CD14-positive monocyte (primary cell): ENCODE measurements around the gene CCDC182. TPM values are rescaled to one million over a fixed set of nuclear protein-coding genes. Genes with fewer than 3 reads are reported as not detected.

Source experiments
- DNase-seq, 3 donors: peaks; one replicate each; pipeline ENCODE4 v3.0.0-alpha.2; 2011 to 2022
- H2AFZ ChIP-seq: 2 replicates; pipeline ENCODE4 v1.6.0; 2012; ENCODE audit warnings: mild to moderate bottlenecking, low read depth, low read length, inconsistent platforms; ENCODE audit not compliant: insufficient read depth, poor library complexity, severe bottlenecking
- H3K27ac ChIP-seq, 2 donors: 1 replicate in 1 of 2; 2 replicates in 1 of 2; pipeline ENCODE4 v1.5.1; 2012 to 2013; ENCODE audit warnings: low read length in 2 of 2, control low read depth in 1 of 2, inconsistent platforms in 1 of 2, low read depth in 1 of 2, mild to moderate bottlenecking in 1 of 2
- H3K27me3 ChIP-seq, 2 donors: one replicate each; pipeline versions ENCODE4 v1.6.0 to v1.6.1; 2011 to 2013; ENCODE audit warnings: low read length in 2 of 2; ENCODE audit not compliant: control insufficient read depth in 2 of 2, insufficient read depth in 2 of 2
- H3K36me3 ChIP-seq, 2 donors: replicated peaks in 1 of 2; 1 replicate in 1 of 2; 2 replicates in 1 of 2; pipeline versions ENCODE4 v1.5.1 to v1.6.1; 2012 to 2013; ENCODE audit warnings: low read length in 2 of 2, control low read depth in 1 of 2, inconsistent platforms in 1 of 2, mild to moderate bottlenecking in 1 of 2; ENCODE audit not compliant: insufficient read depth in 2 of 2, control insufficient read depth in 1 of 2
- H3K4me1 ChIP-seq, 2 donors: 1 replicate in 1 of 2; 2 replicates in 1 of 2; pipeline versions ENCODE4 v1.5.1 to v1.6.1; 2012 to 2013; ENCODE audit warnings: low read length in 2 of 2, control low read depth in 1 of 2, inconsistent platforms in 1 of 2, mild to moderate bottlenecking in 1 of 2, moderate library complexity in 1 of 2; ENCODE audit not compliant: insufficient read depth in 2 of 2, control insufficient read depth in 1 of 2
- H3K4me2 ChIP-seq: replicated peaks from 2 replicates; pipeline ENCODE3; 2012; ENCODE audit warnings: low read length, moderate library complexity, mild to moderate bottlenecking; ENCODE audit not compliant: poor library complexity, severe bottlenecking; ENCODE audit errors: extremely low read depth
- H3K4me3 ChIP-seq, 3 experiments: fragments of 200-600 bp in 1 of 3; sonication (generic) in 1 of 3; replicated peaks in 1 of 3; 1 replicate in 2 of 3; 2 replicates in 1 of 3; pipeline ENCODE4 v1.5.1; 2011 to 2013; ENCODE audit warnings: low read length in 3 of 3, mild to moderate bottlenecking in 3 of 3, control low read depth in 2 of 3, low read depth in 2 of 3, inconsistent platforms in 1 of 3, moderate library complexity in 1 of 3
- H3K79me2 ChIP-seq: 2 replicates; pipeline ENCODE4 v1.6.0; 2012; ENCODE audit warnings: mild to moderate bottlenecking, control low read depth, inconsistent platforms, low read length, moderate library complexity; ENCODE audit not compliant: insufficient read depth
- H3K9ac ChIP-seq: 2 replicates; pipeline ENCODE4 v1.6.0; 2017; ENCODE audit warnings: low read length, mild to moderate bottlenecking; ENCODE audit not compliant: insufficient read depth, poor library complexity, severe bottlenecking
- H3K9me3 ChIP-seq, 2 donors: replicated peaks in 1 of 2; 1 replicate in 1 of 2; 2 replicates in 1 of 2; pipeline versions ENCODE4 v1.5.1 to v1.6.1; 2012 to 2013; ENCODE audit warnings: low read length in 2 of 2, control low read depth in 1 of 2; ENCODE audit not compliant: control insufficient read depth in 1 of 2, insufficient read depth in 1 of 2
- H4K20me1 ChIP-seq: 2 replicates; pipeline ENCODE4 v1.6.0; 2012; ENCODE audit warnings: mild to moderate bottlenecking, low read length, control low read depth, moderate library complexity; ENCODE audit not compliant: insufficient read depth
- H3K27ac Mint-ChIP-seq, 7 donors: one replicate each; pipeline ENCODE4 v1.8.0; 2020; ENCODE audit warnings: mild to moderate bottlenecking in 7 of 7, mixed read lengths in 7 of 7, moderate library complexity in 6 of 7, inconsistent platforms in 2 of 7
- H3K27me3 Mint-ChIP-seq, 3 donors: one replicate each; pipeline ENCODE4 v1.8.0; 2021 to 2022; ENCODE audit warnings: low read depth in 3 of 3, mild to moderate bottlenecking in 3 of 3, mixed read lengths in 3 of 3, moderate library complexity in 3 of 3, inconsistent platforms in 1 of 3
- H3K36me3 Mint-ChIP-seq, 2 donors: one replicate each; pipeline ENCODE4 v1.8.0; 2020; ENCODE audit warnings: mixed read lengths in 2 of 2, inconsistent platforms in 1 of 2, mild to moderate bottlenecking in 1 of 2
- H3K4me1 Mint-ChIP-seq: one replicate; pipeline ENCODE4 v1.8.0; 2020; ENCODE audit warnings: mild to moderate bottlenecking, mixed read lengths
- H3K4me3 Mint-ChIP-seq, 2 donors: one replicate each; pipeline ENCODE4 v1.8.0; 2020; ENCODE audit warnings: mild to moderate bottlenecking in 2 of 2, mixed read lengths in 2 of 2, moderate library complexity in 1 of 2
- H3K9me3 Mint-ChIP-seq, 7 donors: one replicate each; pipeline ENCODE4 v1.8.0; 2020 to 2022; ENCODE audit warnings: mixed read lengths in 7 of 7, mild to moderate bottlenecking in 6 of 7, moderate library complexity in 6 of 7, inconsistent platforms in 2 of 7
- WGBS: methylation state at CpG from one replicate; pipeline ENCODE4 v1.1.5; 2013; ENCODE audit warnings: missing lambda C conversion rate; ENCODE audit not compliant: insufficient coverage; 5-methylcytosine and 5-hydroxymethylcytosine counted together
- intact Hi-C, 2 donors: fragments of 100-400 bp; cut with micrococcal nuclease; formaldehyde crosslinking; loops; one replicate each; pipeline versions ENCODE4 v1.15.0 to v1.15.1; 2023
- polyA plus RNA-seq, 3 donors: library from polyadenylated mRNA; depleted of rRNA in 1 of 3; unstranded in 2 of 3; stranded (reverse) in 1 of 3; fragments of 300-500 nt in 2 of 3; fragments of >200 nt in 1 of 3; fragmentation: Illumina TruSeq in 2 of 3; gene quantifications; 1 replicate in 2 of 3; 2 replicates in 1 of 3; pipeline ENCODE4 v1.2.3, GENCODE V29; 2012 to 2021
- TF ChIP-seq, protein P1 (sequence below): fragments of 200-600 bp; IDR thresholded peaks from one replicate; pipeline ENCODE4 v1.8.0; 2022; ENCODE audit warnings: antibody characterized with exemption, mild to moderate bottlenecking

The CCDC182 gene
- polyA plus RNA-seq, 3 donors: not detected

DNA sequence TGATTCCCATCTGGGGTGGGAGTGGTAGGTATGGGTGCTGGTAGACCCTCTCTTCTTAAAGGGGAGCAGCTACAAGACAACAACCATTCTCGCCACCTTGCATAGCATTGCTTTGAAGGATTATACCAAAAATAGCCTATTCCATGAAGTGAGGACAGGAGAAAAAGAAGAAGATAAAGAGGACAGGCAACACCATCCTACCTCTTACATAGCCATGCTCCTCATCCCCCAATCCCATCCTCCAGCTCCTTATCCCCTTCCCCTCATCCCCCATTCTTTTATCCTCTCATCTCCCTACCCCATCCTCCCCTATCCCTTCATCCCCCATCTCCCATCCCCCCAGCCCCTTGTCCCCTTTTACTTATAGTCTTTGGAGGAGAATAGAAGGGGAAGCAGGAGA is 29.1 kb downstream of the CCDC182 start:
- Histone ChIP-seq H3K36me3 (no peaks in the 10 kb centered on the region), H3K9me3 (no peaks in the 10 kb centered on the region), H3K27me3 (peaks cover 0 to 2% of the 10 kb centered on the region in 2 donors), H3K27ac (no peak overlapping the region), H3K9ac (no peak overlapping the region), H3K4me1 (no peaks in the 10 kb centered on the region), H4K20me1 (no peaks in the 10 kb centered on the region), H3K4me2 (no peak overlapping the region), H2AFZ (no peak overlapping the region), H3K4me3 (no peak overlapping the region), H3K79me2 (no peaks in the 10 kb centered on the region)
- Mint-ChIP-seq H3K27me3 (peaks cover 8 to 20% (median 10%) of the 10 kb centered on the region in 3 donors), H3K4me3 (no peak overlapping the region), H3K4me1 (peaks cover 2% of the 10 kb centered on the region), H3K27ac (no peak overlapping the region), H3K36me3 (no peaks in the 10 kb centered on the region), H3K9me3 (peaks cover 0 to 3% (median 0%) of the 10 kb centered on the region in 7 donors)
- DNase-seq: no peak
- intact Hi-C loops: no loop called here
- no CpG with 5 or more reads among the region's 1 CpG for WGBS
- TF ChIP-seq, protein P1, sequence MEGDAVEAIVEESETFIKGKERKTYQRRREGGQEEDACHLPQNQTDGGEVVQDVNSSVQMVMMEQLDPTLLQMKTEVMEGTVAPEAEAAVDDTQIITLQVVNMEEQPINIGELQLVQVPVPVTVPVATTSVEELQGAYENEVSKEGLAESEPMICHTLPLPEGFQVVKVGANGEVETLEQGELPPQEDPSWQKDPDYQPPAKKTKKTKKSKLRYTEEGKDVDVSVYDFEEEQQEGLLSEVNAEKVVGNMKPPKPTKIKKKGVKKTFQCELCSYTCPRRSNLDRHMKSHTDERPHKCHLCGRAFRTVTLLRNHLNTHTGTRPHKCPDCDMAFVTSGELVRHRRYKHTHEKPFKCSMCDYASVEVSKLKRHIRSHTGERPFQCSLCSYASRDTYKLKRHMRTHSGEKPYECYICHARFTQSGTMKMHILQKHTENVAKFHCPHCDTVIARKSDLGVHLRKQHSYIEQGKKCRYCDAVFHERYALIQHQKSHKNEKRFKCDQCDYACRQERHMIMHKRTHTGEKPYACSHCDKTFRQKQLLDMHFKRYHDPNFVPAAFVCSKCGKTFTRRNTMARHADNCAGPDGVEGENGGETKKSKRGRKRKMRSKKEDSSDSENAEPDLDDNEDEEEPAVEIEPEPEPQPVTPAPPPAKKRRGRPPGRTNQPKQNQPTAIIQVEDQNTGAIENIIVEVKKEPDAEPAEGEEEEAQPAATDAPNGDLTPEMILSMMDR: no peak

DNA sequence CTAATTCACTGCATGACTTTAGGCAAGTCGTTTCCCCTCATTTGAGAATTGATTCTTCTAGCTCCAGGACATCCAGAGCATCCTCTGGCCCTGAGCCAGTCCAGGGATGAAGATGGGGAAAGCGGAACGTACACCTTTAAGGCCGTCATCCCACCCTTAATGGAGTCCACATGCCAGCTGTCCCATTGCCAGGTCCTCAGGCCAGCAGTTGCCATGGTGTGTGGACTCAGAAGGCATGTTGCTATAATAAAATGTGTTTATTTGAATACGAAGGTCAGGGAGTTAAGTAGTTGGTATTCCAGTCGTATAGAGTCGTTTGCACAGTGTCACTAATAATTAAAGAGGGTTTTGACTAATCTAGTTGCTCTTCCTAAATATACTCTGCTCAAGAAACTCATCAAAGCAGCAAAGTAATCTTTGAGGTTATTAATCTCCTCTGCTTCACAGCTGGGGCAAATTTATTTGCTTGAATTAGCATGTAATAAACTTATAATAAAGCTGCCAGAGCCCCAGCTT is 30.4 kb downstream of the CCDC182 start:
- peaks cover 8 to 20% (median 8%) of the 10 kb centered on the region in 3 donors for H3K27me3 Mint-ChIP-seq
- peaks cover 0 to 2% of the 10 kb centered on the region in 2 donors for H3K27me3 ChIP-seq
- no peak overlapping the region for H3K27ac Mint-ChIP-seq
- peaks cover 0 to 4% of the 10 kb centered on the region in 2 donors for H3K9me3 ChIP-seq
- no peaks in the 10 kb centered on the region for H3K36me3 ChIP-seq
- intact Hi-C loops: no loop called here
- TF ChIP-seq, protein P1: no peak
- DNase-seq: no peak
- no peaks in the 10 kb centered on the region for H3K4me1 ChIP-seq
- no peak overlapping the region for H2AFZ ChIP-seq
- H3K4me3 Mint-ChIP-seq: no peak overlapping the region
- WGBS: 96% methylated on average over 4 of the region's 7 CpGs
- H3K4me3 ChIP-seq: no peak overlapping the region
- no peak overlapping the region for H3K9ac ChIP-seq
- H3K9me3 Mint-ChIP-seq: peaks cover 0 to 8% (median 6%) of the 10 kb centered on the region in 7 donors
- no peaks in the 10 kb centered on the region for H4K20me1 ChIP-seq
- no peaks in the 10 kb centered on the region for H3K36me3 Mint-ChIP-seq
- H3K4me2 ChIP-seq: no peak overlapping the region
- H3K79me2 ChIP-seq: no peaks in the 10 kb centered on the region
- H3K27ac ChIP-seq: no peak overlapping the region
- H3K4me1 Mint-ChIP-seq: peaks cover 2% of the 10 kb centered on the region
